Breast epithelium (tissue), 4 donors: ENCODE measurements around the gene HIGD1A. TPM values are rescaled to one million over a fixed set of nuclear protein-coding genes. Genes with fewer than 3 reads are reported as not detected.

Experiments used
- DNase-seq, 2 donors: peaks; one replicate each; pipeline ENCODE4 v3.0.0-alpha.2; 2019; ENCODE audit warnings: low spot score in 2 of 2
- H3K27ac ChIP-seq, 2 donors: fragments of 200-600 bp; sonication (generic) in 1 of 2; one replicate each; pipeline ENCODE4 v1.5.1; 2016 to 2019; ENCODE audit warnings: mild to moderate bottlenecking in 1 of 2
- H3K27me3 ChIP-seq, 2 donors: fragments of 200-600 bp; sonication (generic) in 1 of 2; one replicate each; pipeline versions ENCODE4 v1.5.1 to v1.6.0; 2017 to 2019; ENCODE audit warnings: control low read depth in 1 of 2, mild to moderate bottlenecking in 1 of 2
- H3K36me3 ChIP-seq: fragments of 200-600 bp; one replicate; pipeline ENCODE4 v1.5.1; 2019
- H3K4me1 ChIP-seq, 2 donors: fragments of 200-600 bp; sonication (generic); one replicate each; pipeline ENCODE4 v1.5.1; 2016 to 2019; ENCODE audit warnings: control low read depth in 1 of 2
- H3K4me3 ChIP-seq, 3 donors: fragments of 200-600 bp; sonication (generic); 1 replicate in 2 of 3; 2 replicates in 1 of 3; pipeline ENCODE4 v1.5.1; 2016 to 2019; ENCODE audit warnings: mild to moderate bottlenecking in 3 of 3, moderate library complexity in 2 of 3
- H3K9me3 ChIP-seq, 2 donors: fragments of 200-600 bp; sonication (generic) in 1 of 2; one replicate each; pipeline ENCODE4 v1.5.1; 2016 to 2019; ENCODE audit warnings: control low read depth in 1 of 2
- CTCF ChIP-seq, 3 donors: fragments of 450-650 bp; IDR thresholded peaks; one replicate each; pipeline ENCODE4 v1.5.1; 2016 to 2017; ENCODE audit warnings: antibody characterized with exemption in 3 of 3, mild to moderate bottlenecking in 3 of 3, moderate library complexity in 3 of 3
- POLR2A ChIP-seq: fragments of 450-650 bp; IDR thresholded peaks from one replicate; pipeline ENCODE4 v1.6.1; 2016; ENCODE audit warnings: antibody characterized with exemption, mild to moderate bottlenecking, moderate library complexity
- POLR2AphosphoS5 ChIP-seq, 3 donors: sonication (generic); formaldehyde crosslinking; IDR thresholded peaks; one replicate each; pipeline ENCODE4 v1.6.1; 2017; ENCODE audit warnings: antibody characterized with exemption in 3 of 3
- intact Hi-C: fragments of 100-400 bp; cut with DNase I; formaldehyde crosslinking; loops from one replicate; pipeline ENCODE4 v1.15.1; 2023; ENCODE audit warnings: low total_unique reads
- total RNA-seq, 3 donors: library from RNA; depleted of rRNA; stranded (reverse); fragments of >200 nt; gene quantifications; one replicate each; pipeline ENCODE4 v1.1.0, GENCODE V29; 2016

Gene HIGD1A
- total RNA-seq, 3 donors from 2014 or later, result 131 to 185 (median 148) TPM

GRCh38 chr3:42752441-42752840 lies 51.8 kb downstream of the HIGD1A start:
- DNase-seq, result no peak
- Histone ChIP-seq H3K36me3 (no peaks in the 10 kb centered on the region), H3K27me3 (no peaks in the 10 kb centered on the region), H3K4me1 (no peaks in the 10 kb centered on the region), H3K9me3 (no peaks in the 10 kb centered on the region), H3K4me3 (no peak overlapping the region), H3K27ac (no peak overlapping the region)
- TF ChIP-seq CTCF (IDR thresholded peaks at IDR 0.05) (no peak), POLR2AphosphoS5 (IDR thresholded peaks at IDR 0.05) (no peak), POLR2A (no peak)
- intact Hi-C loops, result loop anchor here (5.0 kb wide), 1 partner anchor 1385 kb away; no protein-coding TSS in a partner anchor

- Histone ChIP-seq H3K36me3 (no peaks in the 10 kb centered on the region), H3K9me3 (no peaks in the 10 kb centered on the region), H3K4me1 (no peaks in the 10 kb centered on the region), H3K27ac (no peak overlapping the region), H3K27me3 (no peaks in the 10 kb centered on the region), H3K4me3 (no peak overlapping the region)
- no peak for TF ChIP-seq POLR2AphosphoS5 (IDR thresholded peaks at IDR 0.05)
- TF ChIP-seq POLR2A, result no peak
- TF ChIP-seq CTCF (IDR thresholded peaks at IDR 0.05), result no peak
- no peak for DNase-seq
- intact Hi-C loops, result loop anchor here (5.0 kb wide), 1 partner anchor 1386 kb away; no protein-coding TSS in a partner anchor
These were observed 52.7 kb downstream of the HIGD1A start for GRCh38 chr3:42751609-42752008.

GRCh38 chr3:42750834-42751233 lies 53.5 kb downstream of the HIGD1A start:
- no peak for DNase-seq
- no peaks in the 10 kb centered on the region for H3K36me3 ChIP-seq
- no peak overlapping the region for H3K4me3 ChIP-seq
- no peaks in the 10 kb centered on the region for H3K27me3 ChIP-seq
- no peak overlapping the region for H3K27ac ChIP-seq
- H3K9me3 ChIP-seq, result no peaks in the 10 kb centered on the region
- H3K4me1 ChIP-seq, result no peaks in the 10 kb centered on the region
- TF ChIP-seq POLR2A (no peak), CTCF (IDR thresholded peaks at IDR 0.05) (no peak), POLR2AphosphoS5 (IDR thresholded peaks at IDR 0.05) (no peak)
- intact Hi-C loops, result loop anchor here (5.0 kb wide), 1 partner anchor 1386 kb away; no protein-coding TSS in a partner anchor

- DNase-seq, result no peak
- no peak overlapping the region for H3K27ac ChIP-seq
- no peaks in the 10 kb centered on the region for H3K4me1 ChIP-seq
- intact Hi-C loops, result loop anchor here (5.0 kb wide), 1 partner anchor 1388 kb away; no protein-coding TSS in a partner anchor
- TF ChIP-seq POLR2AphosphoS5 (IDR thresholded peaks at IDR 0.05), result no peak
- TF ChIP-seq POLR2A, result no peak
- TF ChIP-seq CTCF (IDR thresholded peaks at IDR 0.05), result no peak
- H3K36me3 ChIP-seq, result no peaks in the 10 kb centered on the region
- H3K9me3 ChIP-seq, result no peaks in the 10 kb centered on the region
- no peak overlapping the region for H3K4me3 ChIP-seq
- H3K27me3 ChIP-seq, result no peaks in the 10 kb centered on the region
These were observed 54.5 kb downstream of the HIGD1A start for GRCh38 chr3:42749753-42750231.

- H3K36me3 ChIP-seq, result no peaks in the 10 kb centered on the region
- no peaks in the 10 kb centered on the region for H3K27me3 ChIP-seq
- TF ChIP-seq CTCF (IDR thresholded peaks at IDR 0.05), result no peak
- TF ChIP-seq POLR2A, result no peak
- no peak for TF ChIP-seq POLR2AphosphoS5 (IDR thresholded peaks at IDR 0.05)
- H3K4me3 ChIP-seq, result no peak overlapping the region
- intact Hi-C loops, result no loop called here
- no peaks in the 10 kb centered on the region for H3K9me3 ChIP-seq
- H3K4me1 ChIP-seq, result no peaks in the 10 kb centered on the region
- DNase-seq, result no peak
- no peak overlapping the region for H3K27ac ChIP-seq
These were observed 55.1 kb downstream of the HIGD1A start for GRCh38 chr3:42749025-42749752.
